ENCODE data around the gene USF2. TPM values are rescaled to one million over a fixed set of nuclear protein-coding genes. Genes with fewer than 3 reads are reported as not detected.

The USF2 gene
- total RNA-seq, 4 donors from 2014 or later: 42.4 to 121 (median 99.2) TPM

DNA sequence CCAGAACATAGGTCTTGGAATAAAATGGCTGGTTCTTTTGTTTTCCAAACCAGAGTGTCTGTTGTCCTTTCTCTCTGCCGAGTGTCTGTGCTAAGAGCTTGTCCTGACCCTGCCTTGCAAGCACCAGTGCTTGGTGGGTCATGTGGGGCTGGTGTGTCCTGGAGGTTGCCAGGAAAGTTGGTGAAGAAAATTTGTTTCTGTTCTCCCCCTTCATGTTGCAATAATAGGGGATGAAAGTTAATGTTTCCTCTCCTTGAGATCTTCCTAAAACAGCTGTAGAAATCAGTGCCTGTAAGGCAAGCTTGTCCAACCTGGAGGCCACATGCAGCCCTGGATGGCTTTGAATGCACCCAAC, 16.3 kb downstream of the USF2 start:
- TF ChIP-seq, protein P1, sequence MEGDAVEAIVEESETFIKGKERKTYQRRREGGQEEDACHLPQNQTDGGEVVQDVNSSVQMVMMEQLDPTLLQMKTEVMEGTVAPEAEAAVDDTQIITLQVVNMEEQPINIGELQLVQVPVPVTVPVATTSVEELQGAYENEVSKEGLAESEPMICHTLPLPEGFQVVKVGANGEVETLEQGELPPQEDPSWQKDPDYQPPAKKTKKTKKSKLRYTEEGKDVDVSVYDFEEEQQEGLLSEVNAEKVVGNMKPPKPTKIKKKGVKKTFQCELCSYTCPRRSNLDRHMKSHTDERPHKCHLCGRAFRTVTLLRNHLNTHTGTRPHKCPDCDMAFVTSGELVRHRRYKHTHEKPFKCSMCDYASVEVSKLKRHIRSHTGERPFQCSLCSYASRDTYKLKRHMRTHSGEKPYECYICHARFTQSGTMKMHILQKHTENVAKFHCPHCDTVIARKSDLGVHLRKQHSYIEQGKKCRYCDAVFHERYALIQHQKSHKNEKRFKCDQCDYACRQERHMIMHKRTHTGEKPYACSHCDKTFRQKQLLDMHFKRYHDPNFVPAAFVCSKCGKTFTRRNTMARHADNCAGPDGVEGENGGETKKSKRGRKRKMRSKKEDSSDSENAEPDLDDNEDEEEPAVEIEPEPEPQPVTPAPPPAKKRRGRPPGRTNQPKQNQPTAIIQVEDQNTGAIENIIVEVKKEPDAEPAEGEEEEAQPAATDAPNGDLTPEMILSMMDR (IDR thresholded peaks at IDR 0.05; ENCODE audit: low read depth): no peak

DNA sequence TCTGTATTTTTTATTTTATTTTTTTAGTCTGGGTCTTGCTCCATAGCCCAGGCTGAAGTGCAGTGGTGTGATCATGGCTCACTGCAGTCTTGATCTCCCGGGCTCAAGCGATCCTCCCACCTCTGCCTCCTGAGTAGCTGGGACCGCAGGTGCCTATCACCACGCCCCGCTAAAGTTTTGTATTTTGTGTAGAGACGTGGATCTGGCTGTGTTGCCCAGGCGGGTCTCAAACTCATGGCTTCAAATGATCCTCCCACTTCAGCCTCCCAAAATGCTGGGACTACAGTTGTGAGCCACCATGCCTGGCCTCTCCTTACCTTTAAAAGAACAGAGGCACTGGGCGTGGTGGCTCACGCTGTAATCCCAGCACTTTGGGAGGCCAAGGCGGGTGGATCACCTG, 19.0 kb downstream of the USF2 start:
- TF ChIP-seq, protein P1 (IDR thresholded peaks at IDR 0.05; ENCODE audit: low read depth): no peak

DNA sequence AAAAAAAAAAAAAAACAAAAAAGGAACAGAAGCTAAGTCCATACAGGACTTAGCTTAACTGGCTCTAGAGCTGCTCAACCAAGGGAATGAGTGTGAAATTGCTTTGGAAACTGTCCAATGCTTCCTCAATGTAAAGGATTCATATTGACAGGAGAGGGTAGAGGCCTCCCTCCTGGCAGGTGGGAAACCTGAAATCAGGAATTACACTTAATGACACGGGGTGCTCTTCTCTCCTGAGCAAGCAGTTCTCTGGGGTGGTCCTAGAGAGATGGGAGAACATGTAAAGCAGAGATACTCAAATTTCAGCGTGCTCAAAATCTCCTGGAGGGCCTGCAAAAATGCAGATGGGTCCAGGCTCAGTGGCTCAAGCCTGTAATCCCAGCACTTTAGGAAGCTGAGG, 19.6 kb downstream of the USF2 start:
- TF ChIP-seq, protein P1 (IDR thresholded peaks at IDR 0.05; ENCODE audit: low read depth): no peak

DNA sequence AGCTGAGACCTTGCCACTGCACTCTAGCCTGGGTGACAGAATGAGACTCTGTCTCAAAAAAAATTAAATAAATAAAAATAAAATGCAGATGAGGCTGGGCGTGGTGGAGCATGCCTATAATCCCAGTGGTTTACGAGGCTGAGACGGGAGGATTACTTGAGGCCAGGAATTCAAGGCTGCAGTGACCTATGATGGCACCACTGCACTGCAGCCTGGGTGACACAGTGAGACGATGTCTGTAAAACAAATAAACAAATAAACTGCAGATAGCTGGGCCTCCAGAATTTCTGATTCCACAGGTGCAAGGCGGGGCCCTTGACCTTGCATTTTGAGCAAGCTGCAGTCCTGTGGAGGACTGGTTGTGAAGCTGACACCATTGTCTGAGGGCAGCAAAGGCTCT, 20.1 kb downstream of the USF2 start:
- TF ChIP-seq, protein P1 (IDR thresholded peaks at IDR 0.05; ENCODE audit: low read depth): no peak

DNA sequence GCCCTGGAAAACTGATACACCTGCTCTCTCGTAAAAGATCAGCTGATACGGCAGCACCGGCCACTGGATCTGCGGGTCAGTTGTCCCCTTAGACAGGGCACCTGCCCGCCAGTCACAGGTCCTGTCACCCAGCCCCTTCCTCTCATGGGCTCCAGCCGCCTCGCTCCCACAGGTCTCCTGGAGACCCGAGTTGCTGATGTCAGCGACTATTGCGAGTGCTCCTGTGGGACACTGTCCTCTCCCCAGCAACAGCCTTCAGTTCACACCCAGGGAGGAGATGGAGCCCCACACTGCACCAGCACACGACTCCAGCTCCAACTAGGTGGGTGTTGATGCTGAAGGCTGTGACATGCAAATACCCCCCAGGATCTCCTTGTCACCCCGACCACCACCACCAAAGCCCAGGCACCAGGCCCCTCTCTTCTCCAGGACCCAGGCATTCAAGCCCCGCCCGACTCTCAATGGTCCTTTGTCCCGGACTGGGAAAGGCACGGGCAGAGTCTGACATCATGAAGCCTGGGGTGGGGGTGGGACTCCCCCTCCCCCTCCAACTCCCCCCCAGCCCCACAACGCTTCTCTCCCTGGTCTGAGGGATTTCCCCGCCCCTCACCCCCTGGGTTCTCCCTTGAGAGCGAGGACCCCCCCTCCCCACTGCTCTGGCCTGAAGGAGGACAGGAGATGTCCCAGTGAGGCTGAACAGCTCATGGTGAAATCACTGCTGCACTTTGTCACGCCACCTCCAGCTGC, 21.8 kb downstream of the USF2 start:
- TF ChIP-seq, protein P1 (IDR thresholded peaks at IDR 0.05; ENCODE audit: low read depth): no peak

DNA sequence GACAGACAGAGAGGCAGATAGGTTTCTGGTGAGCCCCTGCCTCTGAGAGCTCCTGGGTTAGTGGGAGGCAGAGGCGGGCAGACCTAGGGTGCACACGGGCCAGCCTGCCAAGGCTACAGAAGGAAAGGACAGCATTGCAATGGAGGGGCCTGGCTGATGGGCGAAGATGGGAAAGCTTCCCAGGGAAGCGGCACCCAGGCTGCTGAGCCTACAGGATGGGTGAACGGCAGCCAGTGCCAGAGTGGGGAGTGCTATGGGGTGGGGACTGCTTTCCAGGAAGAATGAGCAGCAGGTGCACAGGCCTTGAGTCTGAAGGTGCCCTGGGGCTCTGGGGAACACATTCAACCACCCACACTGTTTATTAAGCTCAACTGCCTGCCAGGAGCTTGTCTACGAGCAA, 22.5 kb downstream of the USF2 start:
- TF ChIP-seq, protein P1 (IDR thresholded peaks at IDR 0.05; ENCODE audit: low read depth): no peak

DNA sequence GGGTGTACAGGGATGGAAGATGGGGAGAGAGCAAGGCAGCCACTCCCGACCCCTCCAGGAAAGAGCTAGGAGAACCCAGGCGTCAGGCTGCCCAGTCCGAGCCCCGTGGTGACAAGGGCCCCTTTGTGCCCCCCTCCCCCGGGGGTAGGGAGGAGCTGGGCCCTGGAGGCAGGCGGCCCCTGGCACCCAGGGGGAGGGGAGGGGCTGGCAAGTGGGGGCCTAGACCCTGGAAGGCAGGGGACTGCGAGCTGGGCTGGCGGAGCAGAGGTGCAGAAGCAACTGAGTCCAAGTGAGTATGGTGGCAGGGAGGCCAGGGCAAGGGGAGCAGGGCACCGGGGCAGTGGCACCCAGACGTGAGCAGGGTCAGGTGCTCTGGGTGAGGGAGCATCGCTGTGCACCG, 23.2 kb downstream of the USF2 start, which contains the start of gene MAG:
TSS of gene MAG (plus strand) at position 246 of the 400 bp plus-strand sequence. CDS start 3,248 bp downstream, outside the sequence.
- TF ChIP-seq, protein P1 (IDR thresholded peaks at IDR 0.05; ENCODE audit: low read depth): no peak
